Lower leg skin (tissue), 4 donors: ENCODE results near the gene IQCF5. TPM values are rescaled to one million over a fixed set of nuclear protein-coding genes. Genes with fewer than 3 reads are reported as not detected.
"Not testable (repeated sequence)": the region's sequence is repeated elsewhere in the genome, so short reads cannot be mapped to it uniquely, and the experiment has no call there.

ENCODE experiments used
- DNase-seq, 2 donors: peaks; one replicate each; pipeline ENCODE4 v3.0.0-alpha.2; 2019; ENCODE audit warnings: low spot score in 2 of 2
- H3K4me3 ChIP-seq: fragments of 200-600 bp; sonication (generic); 2 replicates; pipeline ENCODE4 v1.5.1; 2017; ENCODE audit warnings: mild to moderate bottlenecking, low read depth; ENCODE audit not compliant: poor library complexity, severe bottlenecking
- POLR2A ChIP-seq, 2 donors: fragments of 450-650 bp; IDR thresholded peaks; one replicate each; pipeline ENCODE4 v1.6.1; 2016 to 2017; ENCODE audit warnings: antibody characterized with exemption in 2 of 2, mild to moderate bottlenecking in 1 of 2, moderate library complexity in 1 of 2
- WGBS, 2 donors: methylation state at CpG; one replicate each; pipeline ENCODE4 v1.1.5; 2018; 5-methylcytosine and 5-hydroxymethylcytosine counted together
- intact Hi-C: fragments of 100-400 bp; cut with DNase I; formaldehyde crosslinking; loops from one replicate; pipeline ENCODE4 v1.15.0; 2023; ENCODE audit warnings: low total_unique reads
- total RNA-seq, 4 donors: library from RNA; depleted of rRNA; stranded (reverse); fragments of >200 nt; gene quantifications; one replicate each; pipeline ENCODE4 v1.1.0, GENCODE V29; 2016
- TF ChIP-seq, protein P1 (sequence below), 3 donors: fragments of 450-650 bp; IDR thresholded peaks; one replicate each; pipeline ENCODE4 v1.5.1; 2016; ENCODE audit warnings: antibody characterized with exemption in 3 of 3, mild to moderate bottlenecking in 3 of 3, moderate library complexity in 2 of 3

IQCF5 gene
- total RNA-seq, 4 donors from 2014 or later = not detected

DNA sequence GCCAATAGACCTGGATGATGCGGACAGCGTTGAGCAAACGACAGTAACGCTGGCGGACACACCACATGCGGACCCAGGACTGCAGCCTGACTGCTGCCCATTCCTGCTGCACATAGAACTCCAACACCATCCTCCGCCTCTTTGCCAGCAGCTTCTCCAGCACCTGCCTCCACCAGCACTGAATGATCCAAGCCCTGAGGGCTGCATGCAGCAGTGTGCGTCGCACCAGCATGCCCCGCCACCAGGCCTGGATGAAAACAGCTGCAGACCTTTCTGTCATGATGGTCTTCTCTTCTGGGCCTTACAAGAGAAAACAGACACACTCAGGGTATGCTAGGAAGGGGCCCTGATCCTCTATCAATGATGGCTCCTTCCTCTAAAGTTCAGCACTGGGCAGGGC is 1.5 kb downstream of the IQCF5 start:
- H3K4me3 ChIP-seq = no peak overlapping the region
- 72 to 76% methylated on average over 10 of the region's 10 CpGs for WGBS, 2 donors
- no peak for DNase-seq
- intact Hi-C loops = no loop called here
- TF ChIP-seq, protein P1, sequence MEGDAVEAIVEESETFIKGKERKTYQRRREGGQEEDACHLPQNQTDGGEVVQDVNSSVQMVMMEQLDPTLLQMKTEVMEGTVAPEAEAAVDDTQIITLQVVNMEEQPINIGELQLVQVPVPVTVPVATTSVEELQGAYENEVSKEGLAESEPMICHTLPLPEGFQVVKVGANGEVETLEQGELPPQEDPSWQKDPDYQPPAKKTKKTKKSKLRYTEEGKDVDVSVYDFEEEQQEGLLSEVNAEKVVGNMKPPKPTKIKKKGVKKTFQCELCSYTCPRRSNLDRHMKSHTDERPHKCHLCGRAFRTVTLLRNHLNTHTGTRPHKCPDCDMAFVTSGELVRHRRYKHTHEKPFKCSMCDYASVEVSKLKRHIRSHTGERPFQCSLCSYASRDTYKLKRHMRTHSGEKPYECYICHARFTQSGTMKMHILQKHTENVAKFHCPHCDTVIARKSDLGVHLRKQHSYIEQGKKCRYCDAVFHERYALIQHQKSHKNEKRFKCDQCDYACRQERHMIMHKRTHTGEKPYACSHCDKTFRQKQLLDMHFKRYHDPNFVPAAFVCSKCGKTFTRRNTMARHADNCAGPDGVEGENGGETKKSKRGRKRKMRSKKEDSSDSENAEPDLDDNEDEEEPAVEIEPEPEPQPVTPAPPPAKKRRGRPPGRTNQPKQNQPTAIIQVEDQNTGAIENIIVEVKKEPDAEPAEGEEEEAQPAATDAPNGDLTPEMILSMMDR (IDR thresholded peaks at IDR 0.05) = no peak

DNA sequence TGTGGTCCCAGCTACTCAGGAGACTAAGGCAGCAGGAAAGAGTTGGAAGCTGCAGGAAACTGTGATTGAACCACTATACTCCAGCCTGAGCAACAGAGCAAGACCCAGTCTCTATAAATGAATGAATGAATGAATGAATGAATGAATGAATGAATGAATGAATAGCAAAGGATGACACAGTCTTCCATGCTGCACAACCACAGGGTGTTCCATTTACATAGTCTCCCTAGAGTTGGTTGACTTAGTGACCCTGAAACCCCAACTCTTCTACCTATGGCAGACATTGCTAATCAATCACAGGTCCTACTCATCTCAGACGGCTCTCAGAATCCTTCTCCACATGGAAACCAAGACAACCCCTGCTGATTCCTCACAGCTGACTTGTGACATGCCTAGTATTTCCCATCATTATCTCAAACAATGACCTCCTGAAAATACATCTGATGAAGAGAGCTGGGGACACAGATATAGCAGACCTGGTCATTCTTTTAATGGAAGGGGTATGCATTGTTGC is 2.1 kb downstream of the IQCF5 start:
- no peak for DNase-seq
- 50 to 54% methylated on average over 1 of the region's 1 CpG for whole genome bisulfite sequencing, 2 donors
- intact Hi-C loops = no loop called here
- no peak overlapping the region for H3K4me3 ChIP-seq
- TF ChIP-seq, protein P1 (IDR thresholded peaks at IDR 0.05) = no peak
- TF ChIP-seq POLR2A (IDR thresholded peaks at IDR 0.05) = no peak

DNA sequence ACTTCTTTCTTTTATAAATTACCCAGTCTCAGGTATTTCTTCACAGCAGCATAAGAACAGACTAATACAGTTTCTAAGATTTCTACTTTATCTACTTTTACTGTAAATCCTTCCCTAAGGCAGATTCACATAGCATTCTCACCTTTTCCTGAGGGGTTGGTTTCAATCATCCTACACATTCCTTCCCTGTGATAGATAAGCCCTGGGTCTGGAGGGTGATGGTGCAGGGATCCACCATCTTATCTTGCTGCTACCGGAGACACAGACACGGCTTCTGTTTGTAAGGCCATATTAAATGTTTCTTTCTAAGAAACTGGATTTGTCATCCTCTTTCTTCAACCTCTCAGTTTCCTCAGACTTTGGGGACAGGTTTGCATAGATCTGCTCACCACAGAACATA is 6.1 kb downstream of the IQCF5 start:
- DNase-seq = no peak
- intact Hi-C loops = no loop called here
- no peak overlapping the region for H3K4me3 ChIP-seq
- WGBS, 2 donors = 81 to 84% methylated on average over 2 of the region's 2 CpGs
- no peak for TF ChIP-seq POLR2A (IDR thresholded peaks at IDR 0.05)
- TF ChIP-seq, protein P1 (IDR thresholded peaks at IDR 0.05) = no peak

DNA sequence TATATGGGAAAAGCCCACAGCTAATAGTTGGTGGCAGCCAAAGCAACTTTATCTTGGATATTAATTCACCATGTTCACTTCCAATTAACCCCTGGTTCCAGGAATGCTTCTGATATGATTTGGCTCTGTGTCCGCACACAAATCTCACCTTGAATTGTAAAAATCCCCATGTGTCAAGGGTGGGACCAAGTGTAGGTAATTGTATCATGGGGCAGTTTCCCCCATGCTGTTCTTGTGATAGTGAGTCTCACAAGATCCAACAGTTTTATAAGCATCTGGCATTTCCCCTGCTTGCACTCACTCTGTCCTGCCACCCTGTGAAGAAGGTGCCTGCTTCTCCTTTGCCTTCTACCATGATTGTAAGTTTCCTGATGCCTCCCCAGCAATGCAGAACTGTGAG is 6.5 kb downstream of the IQCF5 start:
- DNase-seq, intact Hi-C loops, H3K4me3 ChIP-seq: not testable (repeated sequence)
- 92 to 100% methylated on average over 1 of the region's 1 CpG for WGBS, 2 donors

DNA sequence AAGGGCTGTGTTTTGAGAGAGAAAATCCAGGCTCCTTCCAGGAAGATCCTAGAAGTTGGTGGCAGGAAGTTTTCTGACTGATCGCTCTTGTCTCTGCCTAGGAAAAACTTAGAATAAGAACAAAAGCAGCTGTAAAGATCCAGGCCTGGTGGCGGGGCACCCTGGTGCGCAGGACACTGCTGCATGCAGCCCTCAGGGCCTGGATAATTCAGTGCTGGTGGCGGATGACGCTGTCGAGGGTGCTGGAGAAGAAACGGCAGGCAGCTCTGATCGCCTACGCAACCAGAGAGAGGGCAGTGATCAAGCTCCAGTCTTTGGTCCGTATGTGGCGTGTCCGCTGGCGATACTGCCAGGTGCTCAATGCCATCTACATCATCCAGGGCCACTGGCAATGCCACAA is 12.5 kb downstream of the IQCF5 start:
- intact Hi-C loops = no loop called here
- 80% methylated on average over 13 of the region's 13 CpGs for WGBS, 2 donors
- no peak for DNase-seq
- TF ChIP-seq POLR2A (IDR thresholded peaks at IDR 0.05) = no peak
- TF ChIP-seq, protein P1 (IDR thresholded peaks at IDR 0.05) = no peak
- H3K4me3 ChIP-seq = no peak overlapping the region

DNA sequence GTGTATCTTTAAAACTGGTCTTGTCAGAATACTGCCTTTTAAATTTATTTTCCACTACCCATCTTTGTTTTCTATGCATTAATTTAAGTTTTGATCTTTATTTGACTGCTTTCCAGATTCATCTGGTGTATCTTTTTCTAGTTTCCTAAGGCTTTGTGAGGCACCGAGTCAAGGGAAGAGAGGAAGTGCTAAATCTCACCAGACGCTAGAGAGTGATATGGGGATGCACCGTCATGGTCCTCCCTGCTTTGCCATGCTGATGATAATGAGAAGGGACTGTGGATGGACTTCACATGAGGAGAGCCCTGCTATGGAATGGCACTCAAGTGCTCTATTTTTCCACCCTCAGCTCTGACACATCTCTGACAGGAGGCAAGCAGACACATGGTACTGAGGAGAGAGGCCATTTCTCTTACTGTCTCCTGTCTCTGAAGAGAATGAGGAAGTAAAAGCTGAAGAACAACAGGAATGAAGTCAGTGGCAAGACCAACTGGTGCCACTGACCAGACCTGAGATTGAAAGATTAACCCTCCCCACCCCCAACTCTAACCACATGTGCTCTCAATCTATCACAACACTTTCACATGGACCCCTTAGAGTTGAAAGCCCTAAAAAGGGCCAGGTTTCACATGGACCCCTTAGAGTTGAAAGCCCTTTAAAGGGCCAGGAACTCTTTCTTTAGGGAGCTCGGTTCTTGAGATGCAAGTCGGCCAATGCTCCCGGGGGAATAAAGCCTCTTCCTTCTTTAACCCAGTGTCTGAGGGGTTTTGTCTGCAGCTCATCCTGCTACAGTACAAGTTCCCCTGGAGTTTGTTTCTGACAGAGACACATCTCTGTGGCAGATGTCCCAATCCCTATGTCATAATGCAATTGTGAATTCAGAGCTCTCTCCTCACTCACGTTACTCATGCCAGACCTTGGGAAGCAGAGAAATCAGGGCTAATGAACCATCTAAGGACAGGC is 14.4 kb downstream of the IQCF5 start, which contains the start of gene IQCF2:
IQCF2 (plus strand) TSS at position 913 of the 963 bp plus-strand sequence. CDS start 52 bp downstream, outside the sequence.
- DNase-seq = no peak
- 62 to 63% methylated on average over 7 of the region's 7 CpGs for WGBS, 2 donors
- H3K4me3 ChIP-seq = no peak within 1 kb of the TSS
- intact Hi-C loops = no loop called here
- TF ChIP-seq, protein P1 (IDR thresholded peaks at IDR 0.05) = no peak
- no peak for TF ChIP-seq POLR2A (IDR thresholded peaks at IDR 0.05)

DNA sequence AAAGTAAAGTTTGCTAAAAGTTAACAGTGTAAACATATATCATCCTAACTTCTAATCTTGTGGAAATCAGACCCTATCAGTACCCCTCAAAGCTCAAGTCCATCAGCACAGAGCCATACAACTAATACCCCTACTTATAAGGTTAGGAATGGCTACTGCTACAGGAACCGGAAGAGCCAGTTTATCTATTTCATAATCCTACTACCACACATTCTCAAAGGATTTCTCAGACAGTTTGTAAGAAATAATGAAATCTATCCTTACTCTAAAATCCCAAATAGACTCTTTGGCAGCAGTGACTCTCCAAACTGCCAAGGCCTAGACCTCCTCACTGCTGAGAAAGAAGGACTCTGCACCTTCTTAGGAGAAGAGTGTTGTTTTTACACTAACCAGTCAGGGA is 20.0 kb downstream of the IQCF5 start:
- DNase-seq, H3K4me3 ChIP-seq, intact Hi-C loops: not testable (repeated sequence)
- WGBS, 2 donors = 81 to 84% methylated on average over 1 of the region's 1 CpG
